ENCODE data around the gene ABT1.

ABT1 gene

DNA sequence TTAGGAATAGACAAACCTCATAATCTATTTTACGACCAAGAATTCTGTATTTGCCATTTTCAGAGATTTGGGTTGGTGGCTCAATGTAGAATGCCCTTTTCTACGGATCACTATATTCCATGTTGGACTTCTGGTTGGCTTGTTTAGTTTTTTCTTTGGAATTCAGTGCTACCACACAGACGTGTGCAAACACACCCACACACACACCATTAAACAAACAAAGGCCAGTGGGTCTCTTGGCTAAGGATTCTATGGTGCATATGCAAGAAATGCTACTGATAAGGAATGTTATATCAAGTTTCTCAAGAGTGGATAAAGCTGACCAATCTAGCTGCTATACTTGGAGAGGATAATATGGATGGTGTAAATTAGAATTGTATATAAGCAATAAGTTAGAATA is 8.0 kb downstream of the ABT1 start:
- no peak for DNase-seq (ENCODE audit: low read depth)

DNA sequence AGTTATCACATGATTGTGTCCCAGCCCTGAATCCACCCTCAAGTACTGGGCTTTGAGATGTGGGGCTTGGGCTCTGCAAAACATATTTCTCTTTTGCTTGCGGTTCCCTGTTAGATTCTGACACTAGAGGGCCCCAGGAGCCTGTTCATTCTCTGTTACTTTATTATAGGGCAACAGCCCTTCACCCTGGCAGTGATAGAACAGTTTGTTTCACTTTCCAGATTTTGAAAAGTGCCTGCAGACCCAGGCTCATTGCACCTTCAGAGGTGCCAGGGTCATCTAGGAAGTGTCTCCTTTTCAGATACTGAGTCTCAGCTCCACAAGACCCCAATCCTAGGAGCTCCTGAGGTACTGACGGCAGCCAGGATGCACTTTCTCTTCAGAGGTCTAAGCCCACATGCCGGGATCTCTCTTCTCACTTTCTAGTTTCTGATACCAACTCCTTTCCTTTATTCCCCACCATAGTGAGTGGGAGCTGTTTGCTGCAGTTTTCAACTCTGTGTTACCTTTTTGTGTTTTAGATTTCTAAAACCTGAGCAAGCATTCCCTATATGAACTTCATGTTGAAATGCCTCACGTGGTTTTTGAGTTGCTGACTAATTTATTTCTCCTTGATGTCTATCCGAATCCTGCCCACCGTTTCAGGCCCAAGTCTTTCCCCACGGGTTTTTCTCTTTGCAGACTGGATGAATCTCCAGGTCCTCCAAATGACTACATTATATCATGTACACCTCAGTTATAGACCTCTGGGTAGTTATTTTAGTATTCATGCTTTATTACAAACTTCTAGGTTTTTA is 10.9 kb downstream of the ABT1 start:
- DNase-seq (ENCODE audit: low read depth), result peak; percentile 28

DNA sequence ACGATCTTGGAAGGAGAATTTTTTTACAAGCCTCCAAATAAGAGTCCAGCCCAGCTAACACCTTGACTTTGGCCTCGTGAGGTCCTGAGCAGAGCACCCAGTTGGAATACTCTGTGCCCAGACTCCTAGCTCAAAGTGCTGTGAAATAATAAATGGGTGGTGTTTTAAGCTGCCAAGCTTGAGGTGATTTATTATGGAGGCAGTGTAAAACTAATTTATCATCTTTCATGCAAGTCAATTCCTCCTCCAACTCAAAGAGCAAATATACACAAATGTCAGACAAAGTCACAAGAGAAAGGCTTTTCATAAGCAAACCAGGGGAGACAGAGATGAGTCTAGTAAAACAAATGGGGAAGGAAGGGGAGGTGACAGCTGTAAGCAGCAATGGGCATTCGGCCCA is 12.7 kb downstream of the ABT1 start:
- DNase-seq (ENCODE audit: low read depth), result no peak

DNA sequence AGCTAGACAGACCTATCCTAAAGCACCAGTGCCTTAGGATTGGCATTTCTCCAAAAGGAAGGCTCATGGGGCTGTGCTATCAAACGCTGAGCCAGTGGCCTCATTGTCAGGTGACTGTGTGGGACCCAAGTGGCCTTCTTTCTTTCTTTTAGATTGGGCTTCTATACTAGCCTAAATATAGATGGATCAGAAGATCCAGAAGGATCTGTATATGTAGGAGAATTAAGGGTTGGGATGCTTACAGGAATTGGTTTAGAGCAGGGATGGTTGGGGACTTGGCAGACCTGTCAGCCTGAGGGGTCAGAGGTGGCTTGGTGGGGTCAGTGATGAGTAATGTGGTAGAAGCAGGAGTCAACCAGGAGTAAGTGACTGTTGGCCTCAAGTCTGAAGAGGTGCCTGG is 14.8 kb downstream of the ABT1 start:
- DNase-seq (ENCODE audit: low read depth), result no peak

DNA sequence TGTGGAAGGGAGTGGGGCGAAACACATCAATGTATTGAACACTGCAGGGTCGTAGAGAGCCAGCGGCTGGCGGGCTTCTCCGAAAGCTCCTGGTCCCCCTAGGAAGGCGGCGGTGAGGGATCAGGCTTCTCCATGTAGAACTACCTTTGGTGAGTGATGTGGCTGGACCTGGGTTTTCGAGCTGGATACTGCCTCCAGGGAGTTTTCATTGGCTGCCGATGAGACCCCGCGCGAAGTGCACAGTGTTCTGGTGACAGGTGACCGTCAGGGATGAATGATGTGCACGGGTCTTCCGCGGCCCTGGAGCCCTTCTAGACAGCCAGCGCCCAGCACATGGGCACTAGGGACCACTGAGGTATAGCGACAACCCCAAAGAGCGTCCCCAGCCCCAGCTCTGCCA is 16.4 kb downstream of the ABT1 start:
- DNase-seq (ENCODE audit: low read depth), result no peak

DNA sequence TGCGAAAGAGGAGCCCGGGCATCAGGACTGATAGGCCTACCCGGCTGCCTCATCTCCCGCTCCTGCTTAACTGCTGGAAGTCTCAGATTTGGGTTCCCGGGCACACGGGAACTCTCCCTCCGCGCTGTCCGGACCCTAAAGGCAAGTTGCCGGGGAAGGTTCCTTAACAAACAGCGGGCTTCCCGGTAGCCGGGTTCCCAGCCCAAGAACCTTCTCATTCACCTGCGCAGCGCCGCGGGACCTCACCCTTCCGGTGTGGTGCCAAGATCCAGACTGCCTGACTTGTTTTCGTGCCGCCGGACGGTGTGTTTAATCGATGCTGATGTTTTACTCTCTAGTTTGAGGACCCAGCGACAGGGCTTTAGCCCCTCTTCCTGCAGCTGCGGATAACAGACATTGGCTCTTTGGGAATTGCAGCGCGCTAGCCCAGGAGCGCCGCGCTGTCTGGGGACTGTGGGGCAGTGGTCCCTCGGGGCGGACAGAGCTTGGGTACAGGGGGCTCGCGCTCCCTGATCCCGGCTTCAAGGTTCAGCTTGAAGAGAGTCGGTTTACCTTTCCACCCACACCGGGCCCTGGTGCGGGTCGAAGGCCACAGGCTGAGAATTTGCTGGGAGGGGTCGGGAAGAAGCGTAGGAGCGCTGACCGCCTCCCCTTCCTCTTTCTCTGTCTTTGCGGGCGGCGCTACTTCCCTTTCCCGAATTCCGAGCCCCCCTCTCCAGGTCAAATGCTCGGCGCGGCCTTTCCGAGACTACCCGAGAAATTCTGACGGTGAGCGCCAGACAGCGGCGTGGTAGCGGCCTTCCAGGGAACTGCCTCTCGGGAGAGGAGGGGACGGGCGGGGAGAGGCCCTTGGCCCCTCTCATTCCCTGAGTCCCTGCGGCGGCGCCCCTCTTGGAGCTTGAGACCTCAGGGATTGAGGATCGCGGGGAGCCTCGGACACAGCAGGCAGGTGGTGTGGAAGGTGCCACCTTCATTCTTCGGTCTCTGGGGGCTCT is 17.2 kb downstream of the ABT1 start:
- no peak for DNase-seq (ENCODE audit: low read depth)

DNA sequence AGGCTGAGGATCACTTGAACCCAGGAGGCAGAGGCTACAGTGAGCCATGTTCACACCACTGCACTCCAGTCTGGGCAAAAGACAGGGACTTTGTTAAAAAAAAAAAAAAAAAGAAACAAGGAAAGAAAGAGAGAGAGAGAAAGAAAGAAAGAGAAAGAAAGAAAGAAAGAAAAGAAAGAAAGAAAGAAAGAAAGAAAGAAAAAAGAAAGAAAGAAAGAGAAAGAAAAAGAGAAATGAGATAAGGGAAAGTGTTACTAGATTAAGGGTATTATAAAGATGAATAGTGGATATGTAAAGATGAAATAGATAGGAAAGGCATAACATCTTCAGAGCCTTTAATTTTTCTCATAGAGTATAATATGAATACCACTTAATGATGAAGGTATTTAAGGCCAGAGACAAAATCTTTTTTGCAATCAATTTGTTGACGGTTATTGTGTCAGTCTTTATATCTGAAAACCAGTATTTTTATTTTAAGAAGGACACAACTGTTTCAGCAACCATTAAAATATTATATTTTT is 26.6 kb downstream of the ABT1 start:
- DNase-seq (ENCODE audit: low read depth), result no peak

DNA sequence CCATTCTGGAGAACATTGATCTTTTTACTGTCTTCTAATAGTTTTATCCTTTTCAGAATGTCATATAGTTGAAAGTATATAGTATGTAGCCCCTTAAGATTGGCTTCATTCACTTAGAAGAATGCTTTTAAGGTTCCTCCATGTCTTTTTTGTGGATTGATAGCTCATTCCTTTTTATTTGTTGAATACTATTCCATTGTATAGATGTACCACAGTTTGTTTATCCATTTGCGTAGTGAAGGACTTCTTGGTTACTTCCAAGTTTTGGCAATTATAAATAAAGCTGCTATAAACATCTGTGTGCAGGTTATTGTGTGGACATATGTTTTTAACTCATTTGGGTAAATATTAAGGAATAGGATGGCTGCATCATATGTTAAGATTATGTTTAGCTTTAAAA is 27.8 kb downstream of the ABT1 start:
- no peak for DNase-seq (ENCODE audit: low read depth)

DNA sequence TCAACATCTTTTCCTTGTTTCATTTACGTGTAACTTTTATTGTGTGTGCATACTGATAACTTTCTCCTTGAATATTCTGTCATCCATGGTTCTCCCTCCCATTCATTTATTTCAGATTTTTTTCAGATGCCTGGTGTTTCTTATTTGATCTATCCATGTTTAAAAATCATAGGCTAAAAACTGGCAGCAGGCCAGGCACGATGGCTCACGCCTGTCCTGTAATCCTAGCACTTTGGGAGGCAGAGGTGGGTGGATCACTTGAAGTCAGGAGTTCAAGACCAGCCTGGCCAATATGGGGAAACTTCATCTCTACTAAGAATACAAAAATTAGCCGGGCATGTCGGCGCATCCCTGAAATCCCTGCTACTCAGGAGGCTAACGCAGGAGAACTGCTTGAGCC is 31.1 kb downstream of the ABT1 start:
- DNase-seq (ENCODE audit: low read depth), result no peak

DNA sequence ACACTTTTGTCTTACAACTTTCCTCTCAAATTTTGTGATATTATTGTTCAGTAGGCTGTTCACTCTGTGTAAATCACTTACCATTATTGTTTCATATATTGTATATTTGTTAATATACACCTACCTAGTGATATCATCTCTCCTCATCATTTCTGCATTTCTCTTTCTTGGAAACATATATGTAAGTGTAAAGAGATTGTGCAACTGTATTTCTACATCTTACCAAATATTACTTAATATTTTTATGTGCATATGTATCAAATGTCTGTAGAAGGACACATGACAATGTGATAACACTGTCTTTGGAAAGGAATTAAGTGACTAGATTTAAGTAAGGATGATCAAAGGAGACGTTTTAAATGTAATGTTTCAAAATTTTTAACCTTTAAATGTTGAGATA is 32.6 kb downstream of the ABT1 start:
- DNase-seq (ENCODE audit: low read depth), result no peak

DNA sequence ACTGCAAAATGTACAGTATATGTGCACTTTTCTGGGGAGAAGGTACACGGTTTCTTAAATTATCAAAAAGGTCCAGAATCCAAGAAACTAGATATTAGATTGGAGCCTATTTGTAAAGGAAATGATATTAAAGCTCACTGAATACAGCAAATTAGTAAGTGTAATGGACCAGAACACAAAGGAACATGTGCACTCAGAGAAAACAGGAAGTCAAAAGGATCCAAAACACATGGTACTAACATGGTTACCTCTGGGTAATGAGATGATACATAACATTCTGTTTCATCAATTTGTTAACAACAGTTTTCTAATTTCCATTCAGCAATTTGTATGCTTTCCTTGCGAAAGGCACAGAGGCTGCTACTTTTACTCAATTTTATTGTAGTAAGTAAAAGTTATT is 44.1 kb downstream of the ABT1 start:
- DNase-seq (ENCODE audit: low read depth), result no peak

DNA sequence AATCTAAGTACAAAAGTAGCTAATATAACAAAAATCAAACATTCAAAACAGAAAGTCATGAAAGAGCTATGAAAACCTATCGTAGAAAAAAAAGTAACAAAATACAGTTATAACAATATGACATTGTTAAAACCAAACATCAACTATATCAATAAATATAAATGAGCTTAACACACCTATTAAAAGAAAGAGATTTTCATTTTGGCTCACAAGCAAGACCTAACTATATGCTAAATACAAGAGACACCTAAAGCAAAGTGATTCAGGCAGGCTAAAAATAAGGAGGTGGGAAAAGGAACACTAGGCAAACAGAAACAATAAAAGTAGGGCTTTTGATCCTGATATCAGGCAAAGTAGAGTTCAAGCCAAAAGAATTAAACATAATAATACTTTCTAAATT is 49.3 kb downstream of the ABT1 start:
- no peak for DNase-seq (ENCODE audit: low read depth)
